ENCODE measurements around the gene TMEM59.
"Not testable (repeated sequence)": the region's sequence is repeated elsewhere in the genome, so short reads cannot be mapped to it uniquely, and the experiment has no call there.

TMEM59 gene

GRCh38 chr1:54052431-54052933 lies 522 bp downstream of the TMEM59 start:
- DNase-seq (ENCODE audit: low spot score) = peak; percentile 48

DNA sequence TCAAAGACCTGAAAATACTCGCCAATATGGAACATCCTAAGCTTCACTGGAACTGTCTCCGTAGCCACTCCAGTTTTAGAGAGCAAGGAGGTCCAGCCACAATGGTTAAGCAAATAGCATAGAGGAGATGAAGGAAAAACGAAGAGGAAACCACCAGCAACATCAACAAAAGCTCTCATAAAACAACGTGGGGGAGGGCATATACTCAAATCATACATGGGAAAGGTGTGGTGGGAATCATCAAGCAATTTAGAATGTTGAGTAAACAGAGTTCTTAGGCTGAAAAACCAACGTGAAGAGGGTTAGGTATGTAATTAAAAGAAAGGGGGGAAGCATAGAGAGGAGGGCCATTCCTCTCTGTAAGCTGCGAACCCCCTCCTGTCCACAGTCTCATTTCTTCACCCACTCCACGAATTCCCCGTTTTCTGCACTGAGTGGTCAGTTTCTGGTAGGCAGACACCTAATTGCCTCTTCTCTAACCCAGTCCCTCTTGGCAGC lies 1.0 kb downstream of the TMEM59 start:
- no peak for DNase-seq (ENCODE audit: low spot score)

- DNase-seq (ENCODE audit: low spot score) = not testable (repeated sequence)
These were observed 2.6 kb downstream of the TMEM59 start for GRCh38 chr1:54050435-54050834.

DNA sequence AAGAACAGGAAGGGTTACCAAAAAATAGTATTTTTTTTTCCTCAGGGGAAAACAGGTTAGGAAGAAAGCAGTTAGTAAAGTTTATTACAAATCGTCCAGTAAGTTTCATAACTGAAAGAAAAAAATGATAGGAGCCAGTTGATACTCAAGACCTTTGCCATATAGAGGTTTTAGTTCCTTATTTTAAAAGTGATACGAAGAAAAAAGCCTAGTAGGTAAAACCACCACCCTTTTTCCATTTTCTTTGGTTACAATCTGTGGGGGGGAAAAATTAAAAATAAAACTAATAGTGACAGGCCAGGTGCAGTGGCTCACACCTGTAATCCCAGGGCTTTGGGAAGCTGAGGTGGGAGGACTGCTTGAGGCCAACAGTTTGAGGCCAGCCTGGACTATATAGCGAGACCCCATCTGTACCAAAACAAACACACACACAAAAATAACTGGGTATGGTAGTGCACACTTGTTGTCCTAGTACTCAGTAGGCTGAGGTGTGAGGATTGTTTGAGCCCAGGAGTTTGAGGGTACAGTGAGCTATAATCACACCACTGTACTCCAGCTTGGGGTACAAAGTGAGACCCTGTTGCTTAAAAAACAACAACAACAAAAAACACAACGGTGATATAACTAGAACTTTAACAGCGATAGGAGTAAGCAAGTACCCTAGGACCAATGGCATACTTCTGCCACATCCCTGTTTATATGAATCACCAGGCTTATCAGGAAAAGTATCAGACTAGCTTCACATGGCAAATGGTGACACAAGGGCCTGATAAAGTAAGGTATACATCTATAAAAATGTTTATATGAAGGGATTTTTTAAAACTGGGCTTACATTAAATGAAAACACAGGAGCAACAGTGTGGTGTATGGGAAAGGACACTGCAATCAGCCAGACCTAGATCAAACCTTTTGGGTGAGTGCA lies 5.4 kb downstream of the TMEM59 start:
- DNase-seq (ENCODE audit: low spot score) = no peak

DNA sequence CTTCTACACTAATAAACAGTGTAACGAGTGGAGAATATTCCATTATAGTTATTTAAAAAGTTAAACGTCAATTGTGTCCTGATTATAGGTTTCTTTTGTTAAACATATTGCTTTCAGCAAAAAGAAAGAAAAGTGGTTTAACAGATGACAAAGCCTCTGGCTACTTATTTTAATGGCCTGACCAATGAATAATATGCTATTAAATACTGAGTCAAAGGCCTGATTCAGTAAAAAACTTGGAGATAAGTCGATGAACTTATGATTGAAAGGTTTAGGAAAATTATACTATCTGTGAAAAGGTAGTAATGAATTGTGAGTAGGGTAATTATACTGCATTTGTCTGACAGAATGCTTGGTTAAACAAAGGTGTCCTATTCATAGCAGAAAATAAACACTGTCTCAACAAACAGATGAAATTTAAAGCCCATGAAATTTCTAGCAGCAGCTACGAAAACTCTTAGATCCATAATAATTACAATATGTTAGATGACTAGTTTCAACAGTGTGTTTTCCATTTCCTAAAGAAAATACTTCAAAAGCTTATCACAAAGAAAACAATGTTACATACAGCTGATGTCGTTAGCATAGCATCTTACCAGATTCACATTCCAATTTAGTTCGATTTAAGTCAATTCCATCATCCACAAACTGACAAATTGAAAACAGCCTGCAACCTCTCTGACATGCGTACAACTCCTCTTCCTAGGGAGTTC lies 6.2 kb downstream of the TMEM59 start:
- DNase-seq (ENCODE audit: low spot score) = no peak

GRCh38 chr1:54045496-54045895 lies 7.5 kb downstream of the TMEM59 start:
- DNase-seq (ENCODE audit: low spot score) = no peak

- DNase-seq (ENCODE audit: low spot score) = no peak
These were observed 11.2 kb downstream of the TMEM59 start for GRCh38 chr1:54041806-54042205.

GRCh38 chr1:54037476-54037875 lies 15.5 kb downstream of the TMEM59 start:
- no peak for DNase-seq (ENCODE audit: low spot score)

GRCh38 chr1:54028306-54029251 lies 24.4 kb downstream of the TMEM59 start:
- DNase-seq (ENCODE audit: low spot score) = no peak

DNA sequence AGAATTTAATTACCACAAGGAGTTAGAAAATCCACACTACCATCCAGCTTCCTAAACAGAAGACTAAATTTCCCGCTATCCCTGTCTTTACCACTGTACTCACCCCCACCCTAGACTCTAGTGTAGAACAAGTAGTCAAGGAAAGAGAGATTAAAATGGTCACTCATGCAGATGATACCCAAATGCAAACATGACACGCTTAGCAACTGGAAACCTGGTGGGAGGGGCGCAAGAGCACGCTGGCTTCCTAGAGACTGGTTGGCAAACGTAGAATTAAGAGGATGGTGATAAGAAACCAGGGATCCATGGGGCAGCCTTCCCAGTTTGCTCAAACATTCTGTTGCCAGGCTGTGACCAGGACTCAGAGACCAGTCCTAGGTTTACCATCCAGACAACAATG lies 25.2 kb downstream of the TMEM59 start:
- no peak for DNase-seq (ENCODE audit: low spot score)

GRCh38 chr1:54024811-54025210 lies 28.2 kb downstream of the TMEM59 start:
- not testable (repeated sequence) for DNase-seq (ENCODE audit: low spot score)

- DNase-seq (ENCODE audit: low spot score) = no peak
These were observed 28.6 kb downstream of the TMEM59 start for GRCh38 chr1:54024358-54024757.

DNA sequence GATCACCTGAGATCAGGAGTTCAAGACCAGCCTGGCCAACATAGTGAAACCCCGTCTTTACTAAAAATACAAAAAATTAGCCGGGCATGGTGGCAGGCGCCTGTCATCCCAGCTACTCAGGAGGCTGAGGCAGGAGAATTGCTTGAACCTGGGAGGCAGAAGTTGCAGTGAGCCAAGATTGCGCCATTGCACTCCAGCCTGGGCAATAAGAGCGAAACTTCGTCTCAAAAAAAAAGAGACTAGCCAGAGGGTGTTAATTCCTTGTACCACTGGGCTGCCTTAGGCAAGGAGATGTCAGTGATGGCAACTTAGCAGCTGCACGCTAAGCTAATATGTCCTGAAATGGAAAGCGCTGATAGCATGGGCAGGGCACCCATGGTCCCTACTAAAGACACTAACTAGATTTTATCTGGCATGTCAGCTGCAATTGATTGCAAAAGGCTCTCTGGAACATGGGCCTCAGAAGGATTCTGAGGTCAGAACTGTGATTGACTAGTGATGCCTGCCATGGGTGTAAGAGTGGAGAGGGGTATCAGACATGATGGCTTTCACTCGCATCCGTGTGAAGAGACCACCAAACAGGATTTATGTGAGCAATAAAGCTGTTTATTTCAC lies 33.3 kb downstream of the TMEM59 start:
- not testable (repeated sequence) for DNase-seq (ENCODE audit: low spot score)

GRCh38 chr1:54018635-54019034 lies 34.4 kb downstream of the TMEM59 start:
- DNase-seq (ENCODE audit: low spot score) = no peak

- peak; percentile 58 for DNase-seq (ENCODE audit: low spot score)
These were observed 35.0 kb downstream of the TMEM59 start, which contains the start of gene LDLRAD1 for GRCh38 chr1:54017979-54018378. LDLRAD1 (minus strand) TSS chr1:54018186; CDS start chr1:54018112, 74 bp downstream.

GRCh38 chr1:54016343-54017282 lies 36.4 kb downstream of the TMEM59 start:
- peak; percentile 46 for DNase-seq (ENCODE audit: low spot score)

- DNase-seq (ENCODE audit: low spot score) = no peak
These were observed 38.9 kb downstream of the TMEM59 start for GRCh38 chr1:54014009-54014629.

DNA sequence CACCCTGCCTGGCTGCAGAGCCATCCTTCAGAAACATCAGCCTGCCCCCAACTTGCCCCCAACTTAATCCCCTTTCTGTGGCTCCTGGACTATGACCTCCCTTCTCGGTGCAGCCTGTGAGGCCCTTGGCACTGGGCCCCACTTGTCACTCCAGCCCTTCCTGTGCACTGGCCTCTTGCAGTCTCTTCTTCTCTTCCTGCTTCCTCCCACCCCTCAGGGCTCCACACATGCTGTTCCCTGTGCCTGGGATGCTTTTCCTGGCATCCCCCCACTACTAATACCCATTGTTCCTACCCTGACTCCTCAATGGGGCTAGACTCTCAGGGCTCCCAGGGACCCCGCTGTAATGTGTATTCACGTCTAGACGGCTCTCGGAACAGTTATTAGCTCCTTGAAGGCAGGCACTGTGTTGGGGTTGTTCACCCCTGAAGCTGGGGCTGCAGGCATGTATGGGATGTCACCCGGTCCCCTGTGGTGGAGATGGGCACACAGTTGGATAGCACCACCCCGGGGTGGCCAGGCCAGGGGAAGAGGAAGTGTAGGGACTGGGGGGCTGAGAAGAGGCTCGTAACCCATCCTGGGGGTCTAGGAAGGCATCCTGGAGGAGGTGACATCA lies 39.5 kb downstream of the TMEM59 start:
- no peak for DNase-seq (ENCODE audit: low spot score)

GRCh38 chr1:54012863-54013262 lies 40.1 kb downstream of the TMEM59 start:
- no peak for DNase-seq (ENCODE audit: low spot score)

Measured in iPS-NIHi11 (cell line).